PC-3 (cell line): ENCODE results near the gene ZAP70. TPM values are rescaled to one million over a fixed set of nuclear protein-coding genes. Genes with fewer than 3 reads are reported as not detected.

Experiments
- ATAC-seq: fragments of 200-7000 bp; cut with Tn5 transposase; 2 replicates; pipeline ENCODE4 v1.9.1; 2020; ENCODE audit warnings: mild to moderate bottlenecking, moderate library complexity
- BruUV-seq: library from RNA; stranded (reverse); fragments of 400-500 nt; replicated peaks from 2 replicates; lab custom pipeline; 2021; lab: Mats Ljungman, UMichigan
- CTCF ChIA-PET: fragments of 300-600 bp; sonication (Branson Sonifier 250); formaldehyde crosslinking; loops from one replicate; lab custom pipeline; 2022; ENCODE audit warnings: antibody characterized with exemption; lab: Charles Lee
- POLR2A ChIA-PET: fragments of 300-600 bp; sonication (Branson Sonifier 250); formaldehyde crosslinking; loops from one replicate; lab custom pipeline; 2022; ENCODE audit warnings: antibody characterized with exemption; ENCODE audit not compliant: unreplicated experiment; lab: Charles Lee
- DNase-seq: peaks from one replicate; pipeline ENCODE4 v3.0.0-alpha.2; 2015
- H2AFZ ChIP-seq: fragments of 300-600 bp; sonication (generic); 2 replicates; pipeline ENCODE4 v1.6.0; 2016; ENCODE audit warnings: antibody characterized with exemption, low read length
- H3F3A ChIP-seq: fragments of 300-600 bp; sonication (generic); one replicate; pipeline ENCODE4 v1.6.0; 2017; ENCODE audit warnings: antibody characterized with exemption, low read length, control low read depth, mild to moderate bottlenecking; ENCODE audit not compliant: unreplicated experiment
- H3K27ac ChIP-seq: fragments of 300-600 bp; sonication (generic); 2 replicates; pipeline ENCODE4 v1.5.1; 2016; ENCODE audit warnings: mild to moderate bottlenecking, low read length
- H3K27me3 ChIP-seq: fragments of 300-600 bp; sonication (generic); 2 replicates; pipeline ENCODE4 v1.6.1; 2016; ENCODE audit warnings: low read length, mixed read lengths
- H3K36me3 ChIP-seq: fragments of 300-600 bp; sonication (generic); 2 replicates; pipeline ENCODE4 v1.6.1; 2016; ENCODE audit warnings: low read depth, mixed run types, low read length, mixed read lengths
- H3K4me1 ChIP-seq: fragments of 300-600 bp; sonication (generic); 2 replicates; pipeline ENCODE4 v1.5.1; 2016; ENCODE audit warnings: low read length; ENCODE audit not compliant: insufficient read depth
- H3K4me2 ChIP-seq: fragments of 300-600 bp; sonication (generic); 2 replicates; pipeline ENCODE4 v1.6.0; 2016; ENCODE audit warnings: low read length
- H3K4me3 ChIP-seq: fragments of 300-600 bp; sonication (generic); 2 replicates; pipeline ENCODE4 v1.5.1; 2016; ENCODE audit warnings: mild to moderate bottlenecking, low read length, mixed read lengths
- H3K79me2 ChIP-seq: fragments of 300-600 bp; sonication (generic); 2 replicates; pipeline ENCODE4 v1.6.1; 2017; ENCODE audit warnings: low read length, mixed read lengths
- H3K9ac ChIP-seq: fragments of 300-600 bp; sonication (generic); 2 replicates; pipeline ENCODE4 v1.6.0; 2016; ENCODE audit warnings: mild to moderate bottlenecking, low read length
- H3K9me2 ChIP-seq: fragments of 300-600 bp; sonication (generic); replicated peaks from 2 replicates; pipeline ENCODE4 v1.6.1; 2016; ENCODE audit warnings: mixed run types, low read length, mixed read lengths
- H3K9me3 ChIP-seq: fragments of 300-600 bp; sonication (generic); 2 replicates; pipeline ENCODE4 v1.6.1; 2016; ENCODE audit warnings: low read length, mixed read lengths
- H4K20me1 ChIP-seq: fragments of 300-600 bp; sonication (generic); 2 replicates; pipeline ENCODE4 v1.6.1; 2016; ENCODE audit warnings: low read length, mixed read lengths
- CTCF ChIP-seq: fragments of 300-600 bp; sonication (generic); conservative IDR thresholded peaks from 2 replicates; pipeline ENCODE4 v1.5.1; 2017; ENCODE audit warnings: antibody characterized with exemption, low read depth, mild to moderate bottlenecking, low read length
- EZH2 ChIP-seq: fragments of 300-600 bp; sonication (generic); IDR thresholded peaks from one replicate; pipeline ENCODE4 v1.6.1; 2017; ENCODE audit warnings: antibody characterized with exemption, mild to moderate bottlenecking, low read length; ENCODE audit not compliant: unreplicated experiment
- EZH2phosphoT487 ChIP-seq: fragments of 300-600 bp; sonication (generic); IDR thresholded peaks from 2 replicates; pipeline ENCODE4 v1.6.1; 2018; ENCODE audit warnings: mild to moderate bottlenecking, antibody characterized with exemption, low read length, borderline replicate concordance
- intact Hi-C: fragments of 100-400 bp; cut with micrococcal nuclease; formaldehyde crosslinking; loops from 2 replicates; pipeline ENCODE4 v1.9.0; 2023
- total RNA-seq: library from RNA; depleted of rRNA; stranded (reverse); fragments of >200 nt; gene quantifications from 2 replicates; pipeline ENCODE4 v1.2.3, GENCODE V29; 2014

ZAP70 gene
- total RNA-seq, 1 experiment from 2014 or later = not detected

- Histone ChIP-seq H3K27ac (no peak overlapping the region), H3K4me1 (no peaks in the 10 kb centered on the region), H3F3A (no peaks in the 10 kb centered on the region), H3K36me3 (no peaks in the 10 kb centered on the region), H2AFZ (no peak overlapping the region), H3K4me2 (no peak overlapping the region), H3K27me3 (no peaks in the 10 kb centered on the region), H3K9me3 (no peaks in the 10 kb centered on the region), H3K79me2 (no peaks in the 10 kb centered on the region), H4K20me1 (no peaks in the 10 kb centered on the region), H3K9me2 (no peaks in the 10 kb centered on the region), H3K4me3 (no peak overlapping the region), H3K9ac (no peak overlapping the region)
- BruUV-seq = no TSS peak
- ChIA-PET CTCF (interaction anchor here (0.6 to 0.7 kb wide), 2 partner anchors 16 to 41 kb away, joined by 3 to 5 read pairs; no protein-coding TSS in a partner anchor), POLR2A (interaction anchor here (0.7 kb wide), 1 partner anchor 57 kb away, joined by 3 read pairs; no protein-coding TSS in a partner anchor)
- no peak for TF ChIP-seq EZH2phosphoT487
- TF ChIP-seq EZH2 = no peak
- no peak for TF ChIP-seq CTCF
- ATAC-seq (no peak), DNase-seq (no peak)
- intact Hi-C loops = loop anchor here (5.0 to 10.0 kb wide), 3 partner anchors 482 to 680 kb away; no protein-coding TSS in a partner anchor
Observed at GRCh38 chr2:97704989-97705388, 8.4 kb upstream of the ZAP70 start.

GRCh38 chr2:97706112-97706511, 7.3 kb upstream of the ZAP70 start:
- no peak overlapping the region for H3K27ac ChIP-seq
- H3K79me2 ChIP-seq = no peaks in the 10 kb centered on the region
- ATAC-seq = no peak
- no peaks in the 10 kb centered on the region for H3F3A ChIP-seq
- TF ChIP-seq EZH2 (no peak), EZH2phosphoT487 (no peak), CTCF (no peak)
- BruUV-seq = no TSS peak
- CTCF ChIA-PET = no interaction called here
- no peaks in the 10 kb centered on the region for H3K27me3 ChIP-seq
- no peaks in the 10 kb centered on the region for H3K4me1 ChIP-seq
- no peak for DNase-seq
- intact Hi-C loops = loop anchor here (10.0 kb wide), 1 partner anchor 679 kb away; no protein-coding TSS in a partner anchor
- H3K9ac ChIP-seq = no peak overlapping the region
- no peaks in the 10 kb centered on the region for H4K20me1 ChIP-seq
- no peak overlapping the region for H3K4me3 ChIP-seq
- H3K36me3 ChIP-seq = no peaks in the 10 kb centered on the region
- no peak overlapping the region for H3K4me2 ChIP-seq
- POLR2A ChIA-PET = interaction anchor here (0.6 kb wide), 1 partner anchor 42 kb away, joined by 11 read pairs; the partner anchor contains the start of gene ACTR1B
- no peak overlapping the region for H2AFZ ChIP-seq
- H3K9me2 ChIP-seq = no peaks in the 10 kb centered on the region
- no peaks in the 10 kb centered on the region for H3K9me3 ChIP-seq

GRCh38 chr2:97706708-97707345, 6.5 kb upstream of the ZAP70 start:
- H4K20me1 ChIP-seq = no peaks in the 10 kb centered on the region
- BruUV-seq = no TSS peak
- H2AFZ ChIP-seq = no peak overlapping the region
- no peaks in the 10 kb centered on the region for H3K9me2 ChIP-seq
- H3K79me2 ChIP-seq = no peaks in the 10 kb centered on the region
- no peak overlapping the region for H3K4me3 ChIP-seq
- CTCF ChIA-PET = no interaction called here
- H3K4me1 ChIP-seq = no peaks in the 10 kb centered on the region
- no peak overlapping the region for H3K27ac ChIP-seq
- H3K27me3 ChIP-seq = no peaks in the 10 kb centered on the region
- H3K9me3 ChIP-seq = no peaks in the 10 kb centered on the region
- no peak overlapping the region for H3K9ac ChIP-seq
- no peaks in the 10 kb centered on the region for H3F3A ChIP-seq
- POLR2A ChIA-PET = no interaction called here
- no peaks in the 10 kb centered on the region for H3K36me3 ChIP-seq
- DNase-seq (no peak), ATAC-seq (no peak)
- TF ChIP-seq EZH2 (no peak), EZH2phosphoT487 (no peak), CTCF (no peak)
- intact Hi-C loops = loop anchor here (10.0 kb wide), 1 partner anchor 678 kb away; no protein-coding TSS in a partner anchor
- H3K4me2 ChIP-seq = no peak overlapping the region
